Inflammatory macrophage treated with lipopolysaccharide for 1 hour (primary cell): ENCODE data around the gene PTPRK.
A peak's percentile ranks its signal among the peaks of the same experiment; 100 is the strongest.

Experiments
- DNase-seq, 2 donors: peaks; one replicate each; pipeline ENCODE4 v3.0.0-alpha.2; 2020 to 2022

Gene PTPRK

DNA sequence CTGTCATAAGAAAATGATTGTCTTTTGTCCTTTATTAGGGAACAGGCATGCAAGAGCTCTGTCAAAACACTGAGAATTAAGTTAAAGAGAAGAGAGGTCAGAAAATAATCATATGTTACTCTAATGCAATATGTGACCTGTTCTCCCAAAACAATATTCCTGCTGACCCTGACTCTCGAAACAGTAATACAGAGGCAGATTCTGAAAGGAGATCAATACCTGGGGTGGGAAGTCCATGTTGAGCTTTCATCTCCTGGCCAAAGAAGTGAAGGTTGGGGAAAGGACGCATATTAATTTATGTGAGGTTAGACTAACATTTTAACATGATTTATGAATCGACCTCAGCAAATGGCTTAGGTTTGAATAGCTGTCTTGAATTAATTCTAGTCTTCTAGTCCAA is 243.0 kb downstream of the PTPRK start:
- no peak for DNase-seq

DNA sequence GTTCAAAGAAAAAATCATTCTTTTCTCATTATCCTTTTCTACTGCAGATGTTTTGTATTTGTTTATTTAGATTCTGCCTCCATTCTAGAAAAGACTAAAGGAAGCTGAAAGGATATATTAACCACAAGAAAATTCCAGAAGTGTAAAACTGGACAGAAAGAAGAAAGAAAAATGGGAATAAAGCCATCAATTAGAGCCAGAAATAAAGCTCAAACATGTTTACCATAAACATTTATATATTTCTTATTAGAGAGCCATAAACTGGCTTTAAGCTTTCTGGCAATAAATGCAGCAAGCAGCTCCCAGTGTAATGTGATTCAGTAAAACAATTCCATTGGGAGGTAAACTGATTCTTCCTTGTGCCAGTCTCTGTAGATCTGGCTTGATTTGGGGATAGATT is 244.1 kb downstream of the PTPRK start:
- DNase-seq, result no peak

DNA sequence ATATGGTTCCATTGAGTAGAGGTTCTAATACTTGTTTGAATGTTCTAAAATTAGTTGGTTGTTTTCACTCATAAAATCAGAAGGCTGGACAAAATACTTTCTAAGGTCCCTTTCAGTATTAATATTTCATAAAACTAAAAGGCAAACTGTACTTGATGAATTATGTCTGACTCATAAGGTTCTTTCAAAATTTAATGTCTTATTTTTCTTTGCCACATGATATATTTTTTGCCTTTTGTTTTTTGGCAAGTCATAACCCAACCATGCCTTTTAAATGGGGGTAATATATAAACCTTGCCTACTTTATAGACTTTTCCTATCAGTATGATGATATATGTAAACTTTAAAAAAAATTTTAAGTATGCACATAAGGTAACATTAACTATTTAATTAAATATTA is 244.7 kb downstream of the PTPRK start:
- no peak for DNase-seq

DNA sequence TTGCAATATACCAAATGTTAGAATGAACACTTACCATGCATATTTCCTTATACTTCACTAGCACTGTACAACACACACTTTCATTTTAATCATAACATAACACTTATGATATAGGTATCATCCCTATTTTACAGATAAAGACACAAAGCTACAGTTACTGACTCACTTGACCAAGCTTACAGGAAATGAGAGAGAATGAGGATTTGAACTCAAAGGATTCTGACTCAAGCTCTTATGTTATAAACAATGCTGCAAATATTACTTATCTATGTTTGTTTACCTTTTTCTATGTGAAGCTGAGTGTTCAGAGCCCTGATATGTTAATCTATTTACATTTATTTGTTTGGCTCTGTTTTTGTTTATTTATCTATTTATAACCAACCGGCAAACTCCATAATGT is 245.4 kb downstream of the PTPRK start:
- no peak for DNase-seq

DNA sequence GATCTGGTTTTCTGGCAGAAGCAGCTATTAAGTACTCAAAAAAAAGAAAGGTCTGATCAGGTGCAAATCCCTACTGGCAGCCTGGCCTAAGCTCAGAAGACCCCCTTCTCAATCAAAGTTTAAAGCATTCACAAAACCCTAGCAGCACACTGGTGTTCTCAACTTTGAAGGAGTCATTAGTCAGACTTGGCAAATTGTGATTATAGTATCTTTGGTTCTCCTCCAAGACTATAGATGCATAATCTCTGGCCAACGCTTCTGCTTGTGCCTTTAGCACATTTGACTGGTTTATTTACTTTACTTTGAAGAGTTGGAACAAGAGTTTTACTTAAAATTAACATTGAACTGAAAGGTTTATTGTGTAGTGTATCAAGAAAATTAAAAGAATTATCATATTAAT is 248.9 kb downstream of the PTPRK start:
- DNase-seq, result no peak

DNA sequence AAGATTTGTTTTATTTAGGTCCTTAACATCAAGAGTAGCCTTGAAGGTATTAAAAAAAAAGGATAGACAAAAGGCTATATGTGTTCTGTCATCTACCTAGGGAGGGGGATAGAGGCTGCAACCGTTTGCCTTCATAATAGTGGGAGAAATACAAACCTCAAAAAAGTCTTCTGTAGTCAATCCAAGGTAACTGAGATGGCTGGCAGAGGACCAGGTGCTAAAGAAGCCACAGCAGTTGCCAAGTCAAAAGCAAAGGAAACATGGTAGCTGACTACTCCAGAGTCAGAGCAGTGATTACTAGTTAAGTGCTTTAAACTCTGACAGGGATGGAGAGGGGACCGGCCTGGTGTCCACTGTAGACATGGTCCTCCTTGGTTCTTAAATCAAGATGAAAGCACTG is 249.4 kb downstream of the PTPRK start:
- no peak for DNase-seq

DNA sequence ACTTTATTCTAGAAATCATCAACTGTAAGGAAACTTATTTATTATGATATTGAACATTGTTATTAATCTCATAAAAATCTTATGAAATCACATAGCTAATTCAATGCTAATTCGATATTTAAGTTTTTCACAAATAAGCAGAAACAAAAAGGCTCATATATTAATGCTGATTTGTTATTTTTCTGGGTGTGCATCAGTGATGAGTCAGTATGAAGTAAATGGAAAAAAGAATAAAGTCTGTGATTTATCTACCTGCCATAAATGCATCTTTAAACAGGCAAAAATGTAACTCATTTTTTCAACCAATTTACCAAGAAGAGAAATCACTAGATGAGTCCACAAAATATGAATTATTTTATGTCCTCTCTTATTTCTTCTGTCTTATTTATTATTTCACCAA is 253.5 kb downstream of the PTPRK start:
- no peak for DNase-seq

DNA sequence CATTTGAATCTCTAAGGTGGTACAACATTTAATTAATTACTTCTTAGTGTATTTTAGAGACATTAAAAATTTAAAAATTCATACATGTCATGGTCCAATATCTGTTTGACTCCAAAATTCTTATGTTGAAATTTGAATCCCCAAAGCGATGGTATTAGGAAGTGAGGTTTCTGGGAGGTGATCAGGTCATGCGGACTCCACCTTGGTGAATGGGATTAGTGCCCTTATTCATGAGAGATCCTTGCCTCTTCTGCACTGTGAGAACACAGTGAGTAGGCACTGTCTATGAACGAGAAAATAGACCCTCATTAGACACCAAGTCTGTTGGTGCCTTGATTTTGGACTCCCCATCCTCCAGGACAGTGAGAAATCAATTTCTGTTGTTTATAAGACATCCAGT is 254.7 kb downstream of the PTPRK start:
- DNase-seq, result no peak

DNA sequence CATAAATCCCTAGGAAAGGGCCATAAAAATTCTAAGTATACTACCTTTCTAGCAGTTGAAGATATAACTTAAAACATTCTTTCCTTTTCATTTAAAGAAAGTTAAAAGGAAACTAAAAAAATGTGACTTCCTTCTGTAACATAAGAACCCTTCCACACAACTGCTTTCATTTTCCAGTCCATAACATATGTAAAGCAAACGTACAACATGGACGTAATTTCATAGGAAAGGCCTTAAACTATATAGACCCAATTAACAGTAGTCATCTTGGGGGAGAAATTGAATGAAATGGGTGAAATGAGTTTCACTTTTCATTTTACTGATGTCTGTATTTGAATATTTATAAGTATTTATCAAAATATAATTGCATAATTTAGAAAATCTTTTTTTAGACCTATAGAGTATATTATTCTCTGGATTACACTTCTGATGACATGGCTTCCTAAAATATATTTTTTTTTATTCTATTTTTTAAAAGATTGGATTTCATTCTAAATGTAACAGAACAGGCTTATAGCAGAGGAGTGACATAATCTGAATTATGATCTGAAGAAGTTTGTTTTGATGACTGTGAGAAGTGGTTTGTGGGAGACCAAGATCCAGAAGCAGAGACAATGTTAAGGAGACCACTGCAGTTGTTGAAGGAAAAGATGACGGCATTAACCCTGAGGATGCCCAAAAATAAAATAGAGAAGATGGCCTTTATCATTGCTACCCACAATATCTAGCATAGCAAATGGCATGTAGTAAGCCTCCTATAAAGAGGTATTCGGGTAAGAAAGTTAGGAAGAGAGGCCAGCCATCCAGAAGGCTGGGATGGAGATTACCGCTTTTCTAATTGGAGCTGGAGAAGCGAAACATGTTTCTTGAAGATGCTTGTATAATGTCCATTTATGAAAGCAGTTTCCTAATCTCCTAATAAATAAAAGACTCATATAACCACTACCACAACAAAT is 260.4 kb downstream of the PTPRK start:
- DNase-seq, result peak in 1 of 2 donors; percentile 5

DNA sequence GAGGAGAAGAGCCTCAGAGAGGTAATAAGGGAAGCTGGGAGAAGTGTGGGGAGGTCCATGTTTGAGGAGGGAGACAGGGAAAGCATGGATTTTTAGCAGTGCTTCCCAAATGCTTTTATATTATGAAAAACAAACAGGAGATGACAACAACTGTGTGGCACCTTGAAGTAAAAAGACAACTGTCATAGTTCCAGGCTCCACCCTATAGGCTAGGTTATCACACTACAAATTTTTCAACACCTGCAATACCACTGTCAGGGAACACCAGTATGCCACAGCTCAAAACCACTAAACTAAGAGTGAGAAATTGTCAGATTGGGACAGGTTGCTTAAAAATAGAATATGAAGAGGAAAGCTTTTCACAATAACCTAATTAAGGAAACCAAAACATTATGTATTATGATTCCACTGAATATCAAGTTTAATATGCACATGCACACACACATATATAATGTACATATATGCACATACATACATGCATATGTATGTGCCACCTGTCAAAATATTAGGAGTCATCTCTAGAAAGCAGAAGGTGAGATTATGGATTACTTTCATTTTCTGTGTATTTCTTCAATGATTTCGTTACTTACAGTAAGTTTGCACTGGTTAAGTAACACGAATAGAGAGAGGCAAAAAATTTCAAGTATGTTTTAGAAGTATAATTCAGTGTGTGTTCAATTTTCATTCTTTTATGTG is 261.2 kb downstream of the PTPRK start:
- DNase-seq, result peak in 1 of 2 donors; percentile 5

DNA sequence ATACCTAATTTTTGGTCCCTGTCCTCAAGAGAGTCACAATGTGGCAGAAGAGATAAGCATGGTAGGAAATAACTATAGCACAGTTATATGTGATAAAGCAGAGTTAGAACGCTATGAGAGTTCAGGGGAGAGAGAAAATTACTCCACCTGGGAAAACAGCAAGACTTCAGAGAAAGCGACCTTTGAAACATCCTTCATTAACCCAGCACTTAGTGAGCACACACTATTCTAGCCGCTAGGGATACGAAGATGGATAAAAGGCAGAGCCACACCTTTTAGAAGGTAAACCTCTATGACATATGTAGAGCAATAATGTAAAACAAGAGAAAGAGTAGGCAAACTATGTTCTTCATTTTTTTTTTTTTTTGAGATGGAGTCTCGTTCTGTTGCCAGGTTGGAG is 264.3 kb downstream of the PTPRK start:
- no peak for DNase-seq

DNA sequence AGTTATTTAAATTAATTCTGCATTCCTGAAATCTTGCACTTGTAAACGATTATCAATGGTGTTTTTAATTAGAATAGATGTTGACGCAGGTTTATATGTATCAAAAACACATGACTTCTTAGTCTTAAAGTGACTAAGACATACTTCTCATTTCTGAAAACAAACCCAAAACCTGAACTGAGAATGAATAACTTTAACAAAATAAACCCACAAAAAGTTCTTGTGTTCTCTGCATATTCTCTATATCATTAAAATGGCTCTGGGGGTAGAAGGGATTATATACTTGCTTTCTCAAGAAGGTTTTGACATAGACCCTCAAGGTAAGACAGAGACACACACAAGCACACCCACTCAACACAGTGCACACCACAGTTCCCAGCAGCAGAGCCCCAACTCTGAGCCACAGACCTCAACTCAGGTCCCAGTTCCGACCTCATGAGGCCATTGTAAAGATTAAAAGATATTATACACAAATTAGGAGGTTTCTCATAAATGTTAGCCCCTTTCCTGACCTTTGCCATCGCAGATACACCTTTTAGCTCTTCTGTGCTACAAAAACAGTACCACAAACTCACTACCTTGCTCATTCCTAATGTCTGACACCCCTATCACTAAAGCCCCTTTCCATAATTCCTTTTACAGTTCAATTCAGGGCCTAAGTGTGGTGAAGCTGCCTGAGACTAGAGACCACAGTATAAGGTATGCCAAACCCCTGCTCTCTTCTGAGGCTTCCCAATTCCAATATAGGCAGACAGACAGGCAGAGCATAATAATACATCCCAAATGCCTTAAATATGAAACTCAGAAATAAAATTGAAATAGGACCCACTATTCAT is 267.8 kb downstream of the PTPRK start:
- DNase-seq, result no peak

DNA sequence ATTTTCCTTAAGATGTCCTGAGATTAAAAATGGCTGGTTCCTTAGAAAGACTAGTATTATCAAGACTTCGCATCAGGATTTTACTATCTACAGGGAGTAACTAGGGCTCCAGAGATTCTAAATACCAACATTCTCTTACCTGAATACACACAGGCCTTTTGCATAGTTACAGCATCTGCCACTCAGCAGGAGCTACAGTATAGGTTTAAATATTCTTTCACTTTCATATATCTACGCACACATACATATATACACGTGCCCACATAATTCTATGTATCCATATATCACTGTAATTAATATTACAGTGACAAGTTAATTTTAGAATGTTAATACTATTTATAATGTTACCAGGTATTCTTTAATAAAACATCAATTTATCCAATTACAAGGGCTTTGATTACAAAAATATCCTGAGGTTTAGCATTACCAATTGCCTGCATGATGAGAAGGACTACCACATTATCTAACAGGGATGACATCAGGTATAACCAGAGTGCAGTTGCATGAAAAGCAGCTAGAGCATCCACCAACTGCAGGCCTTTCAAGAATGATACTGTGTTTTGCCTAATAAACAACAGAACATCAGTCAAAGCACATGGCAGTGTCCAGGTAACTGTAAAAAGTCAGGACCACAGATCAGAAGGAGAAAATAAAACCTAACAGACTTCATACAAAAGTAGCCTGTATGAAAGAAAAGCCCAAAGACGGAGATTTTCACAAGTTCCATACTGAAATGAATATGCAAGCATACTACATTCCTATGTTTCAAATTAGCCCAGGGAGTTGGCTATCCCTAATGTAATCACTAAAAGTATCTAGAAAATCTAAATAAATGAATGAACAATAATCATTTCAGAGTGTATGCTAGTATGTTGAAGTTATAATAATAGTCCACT is 268.7 kb downstream of the PTPRK start:
- DNase-seq, result no peak

DNA sequence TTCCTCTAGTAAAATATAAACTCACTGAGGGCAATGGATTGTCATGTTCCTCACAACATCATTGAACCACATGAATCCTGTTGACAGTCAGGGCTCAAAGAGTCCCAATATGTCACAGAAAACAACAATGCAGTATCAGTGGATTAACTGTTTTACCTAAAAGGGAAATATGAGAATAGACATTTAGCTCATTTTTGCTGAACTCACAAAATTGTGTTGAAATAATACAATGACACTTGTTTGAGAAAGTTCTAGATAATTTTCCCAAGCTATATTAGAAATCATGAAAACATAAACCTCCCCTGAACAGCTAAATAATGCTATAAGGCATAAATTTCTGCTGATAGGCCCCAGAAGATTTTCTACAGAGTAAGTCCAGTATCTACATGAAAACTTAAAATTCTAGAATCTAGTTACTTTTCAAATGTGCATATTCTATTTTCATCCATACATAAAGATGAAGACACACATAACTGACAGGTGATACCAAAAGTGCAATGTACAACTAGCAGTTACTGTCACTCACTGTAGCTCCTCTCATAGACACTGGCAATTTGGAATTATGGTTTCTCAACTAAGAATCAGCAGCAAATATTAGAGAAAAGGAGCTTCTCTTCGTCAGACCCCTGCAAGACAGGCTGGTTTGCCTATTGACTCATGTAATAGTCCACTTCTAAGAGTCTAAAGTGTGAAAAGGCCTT is 269.9 kb downstream of the PTPRK start:
- no peak for DNase-seq

DNA sequence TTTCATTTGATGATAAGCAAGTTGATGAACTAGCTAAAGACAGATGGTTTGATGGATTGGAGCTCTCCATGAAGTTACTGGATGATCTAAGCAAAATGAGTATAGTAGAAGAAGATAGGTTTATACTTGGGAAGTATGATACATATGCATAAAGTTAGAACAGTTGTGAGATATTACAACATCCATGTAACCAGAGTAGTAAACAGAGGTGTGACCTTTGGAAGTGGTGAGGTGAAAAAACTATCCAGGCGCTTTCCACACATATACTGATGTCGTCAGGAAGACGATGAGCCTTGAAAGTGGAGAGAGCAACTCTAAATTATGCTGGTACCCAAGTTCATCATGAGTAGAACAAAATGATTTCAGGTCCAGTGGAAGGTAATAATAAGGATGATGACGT is 271.0 kb downstream of the PTPRK start:
- DNase-seq, result no peak

DNA sequence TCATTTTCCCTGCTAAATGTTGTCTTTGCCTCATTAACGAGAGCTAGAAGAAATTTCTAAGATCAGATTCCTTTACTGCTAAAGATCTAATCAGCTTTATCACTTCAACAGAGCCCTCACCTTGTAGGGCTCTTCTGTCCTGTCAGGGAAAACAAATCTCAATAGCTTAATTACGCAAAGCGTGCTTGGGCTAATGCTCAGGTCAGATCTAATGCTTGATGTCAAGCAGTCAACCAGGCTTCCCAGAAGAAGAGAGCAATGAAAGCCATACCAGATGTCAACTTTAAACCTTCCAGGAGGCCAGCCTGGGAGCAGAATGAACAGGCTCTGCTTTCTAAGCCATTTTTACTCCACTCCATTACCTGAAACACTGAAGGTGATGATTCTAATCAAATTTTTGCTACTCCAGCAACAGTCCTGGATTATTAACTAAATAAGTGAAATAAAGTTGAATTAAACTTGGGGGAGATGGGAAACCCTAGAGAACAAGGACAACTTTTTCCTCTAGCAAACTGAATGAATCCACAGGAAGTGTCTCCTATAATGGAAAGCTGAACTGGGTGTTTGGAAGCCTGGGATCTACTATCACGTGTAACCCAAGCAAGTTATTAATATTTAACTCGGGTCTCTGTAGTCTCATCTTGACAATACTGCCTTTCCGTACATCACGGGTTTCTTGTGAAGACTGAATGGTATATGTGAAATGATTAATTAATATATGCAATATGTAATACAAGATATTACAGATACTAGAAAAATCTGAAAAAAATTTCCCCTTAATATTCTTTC is 273.7 kb downstream of the PTPRK start:
- DNase-seq, result no peak

DNA sequence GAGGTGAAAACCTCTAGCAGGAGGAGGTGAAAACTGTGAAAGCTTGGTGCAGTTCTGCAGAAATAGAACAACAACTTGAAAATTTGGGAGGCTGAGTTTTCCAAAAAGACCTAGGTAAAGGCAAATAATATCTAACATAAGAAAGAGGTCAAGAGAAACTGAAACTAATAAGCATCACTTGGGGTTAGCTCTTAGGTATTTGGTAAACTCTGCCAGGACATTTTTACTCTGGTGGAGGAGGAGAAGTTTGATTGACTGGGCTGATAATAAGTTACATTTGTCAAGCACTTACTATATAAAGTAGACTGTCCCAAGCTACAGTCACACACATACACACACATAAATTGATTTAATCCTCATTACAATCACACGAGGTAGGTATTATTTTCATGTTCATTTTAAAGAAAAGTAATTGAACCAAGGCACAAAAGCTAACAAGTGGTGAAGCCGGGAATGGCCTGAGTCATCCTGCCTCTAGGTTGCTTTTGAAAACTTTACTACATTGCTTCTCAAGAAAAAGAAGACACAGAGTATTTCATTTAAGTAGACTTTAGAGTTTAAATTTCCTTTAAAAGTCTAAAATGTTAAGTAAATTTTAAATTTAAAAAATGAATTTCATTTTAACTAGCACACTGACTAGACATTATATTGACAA is 275.5 kb downstream of the PTPRK start:
- DNase-seq, result no peak

DNA sequence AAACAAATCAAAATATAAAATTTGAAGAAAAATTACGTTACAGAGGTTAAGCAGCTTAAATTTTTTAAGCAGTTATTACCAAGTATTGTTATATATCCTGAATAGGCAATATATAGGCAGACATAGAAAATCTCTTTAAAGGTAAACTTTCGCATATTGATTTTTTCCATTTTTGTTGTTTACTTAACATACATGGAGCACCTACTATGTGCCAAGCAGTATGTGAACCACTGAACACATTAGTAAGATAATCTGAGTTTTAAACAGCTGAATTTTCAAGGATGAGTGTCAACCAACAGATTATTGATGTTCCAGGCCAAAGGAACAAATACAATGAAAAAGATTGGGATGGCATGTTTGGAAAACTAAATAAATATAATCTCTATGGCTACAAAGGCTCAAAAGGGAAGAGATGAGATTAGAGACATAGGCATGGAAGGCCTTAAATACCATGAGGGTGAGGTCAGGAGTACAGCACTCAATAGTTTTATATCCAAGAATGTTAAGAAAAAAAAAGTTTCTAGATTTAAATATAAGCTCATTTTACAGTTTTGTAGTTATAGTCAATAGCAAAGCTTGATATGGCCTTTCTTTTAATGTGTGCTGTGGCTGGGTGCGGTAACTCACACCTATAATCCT is 277.5 kb downstream of the PTPRK start:
- no peak for DNase-seq

DNA sequence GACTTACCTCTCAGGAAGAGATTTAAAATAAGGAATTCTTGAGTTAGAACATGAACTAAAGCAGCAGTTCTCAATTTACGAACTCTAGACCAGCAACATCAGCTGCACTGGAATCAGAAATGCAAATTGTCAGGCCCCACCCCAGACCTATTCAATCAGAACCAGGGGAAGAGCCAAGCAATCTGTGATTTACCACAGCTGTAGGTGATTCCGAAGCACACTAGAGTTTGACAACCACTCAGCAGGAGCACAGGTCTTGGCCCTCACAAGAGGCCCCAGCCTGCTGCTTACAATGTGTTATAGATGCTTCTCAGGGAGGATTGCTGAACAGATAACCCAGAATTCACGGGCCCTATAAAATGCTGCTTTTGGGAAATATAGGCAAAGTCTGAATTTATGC is 279.2 kb downstream of the PTPRK start:
- no peak for DNase-seq

DNA sequence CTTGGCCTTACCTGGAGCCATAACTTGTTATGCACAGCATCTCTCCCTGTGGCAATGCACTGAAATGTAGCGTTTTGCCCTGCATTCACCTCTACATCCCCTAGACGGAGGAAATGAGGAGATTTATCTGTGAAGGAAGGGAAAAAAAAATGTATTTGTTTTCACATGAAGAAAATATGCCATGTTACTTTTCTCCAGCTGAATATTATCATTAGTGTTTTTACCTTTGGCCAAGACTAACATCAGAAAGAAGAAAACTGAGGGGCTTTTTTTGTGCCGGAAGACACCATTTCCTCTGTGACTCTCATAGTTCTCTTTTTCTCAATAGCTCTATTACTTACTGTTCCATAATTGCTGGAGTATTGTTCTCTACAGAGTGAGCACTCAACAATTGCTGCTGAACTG is 280.4 kb downstream of the PTPRK start:
- no peak for DNase-seq
